Stimulated activated CD8-positive, alpha-beta memory T cell treated with anti-CD3 and anti-CD28 coated beads, Interleukin-4, amount 100 ng/mL, for 48 hours (primary cell): ENCODE data around the gene PLA2G7.
"Not testable (repeated sequence)": the region's sequence is repeated elsewhere in the genome, so short reads cannot be mapped to it uniquely, and the experiment has no call there.

Experiments used
- DNase-seq: peaks from one replicate; pipeline ENCODE4 v3.0.0-alpha.2; 2020

PLA2G7 gene

GRCh38 chr6:46746696-46747095 lies 11.5 kb upstream of the PLA2G7 start, which contains the start of gene ANKRD66:
TSS of gene ANKRD66 (plus strand) at chr6:46746933. CDS start at chr6:46751949, 5,016 bp downstream.
- no peak for DNase-seq

- DNase-seq, result no peak
Observed at GRCh38 chr6:46745973-46746372, 10.8 kb upstream of the PLA2G7 start.

- not testable (repeated sequence) for DNase-seq
Observed at GRCh38 chr6:46744159-46744725, 9.1 kb upstream of the PLA2G7 start.

GRCh38 chr6:46743425-46744158 lies 8.4 kb upstream of the PLA2G7 start:
- no peak for DNase-seq

GRCh38 chr6:46741910-46742309 lies 6.7 kb upstream of the PLA2G7 start:
- DNase-seq, result no peak

- DNase-seq, result no peak
Observed at GRCh38 chr6:46741482-46741881, 6.3 kb upstream of the PLA2G7 start.

- DNase-seq, result no peak
Observed at GRCh38 chr6:46736906-46737305, 1.7 kb upstream of the PLA2G7 start.

- DNase-seq, result no peak
Observed at GRCh38 chr6:46735720-46736031, 501 bp upstream of the PLA2G7 start.

- no peak for DNase-seq
Observed at GRCh38 chr6:46733341-46733801, 1.8 kb downstream of the PLA2G7 start.

GRCh38 chr6:46730921-46731461 lies 4.2 kb downstream of the PLA2G7 start:
- no peak for DNase-seq

- no peak for DNase-seq
Observed at GRCh38 chr6:46729787-46730326, 5.3 kb downstream of the PLA2G7 start.

GRCh38 chr6:46720401-46720800 lies 14.8 kb downstream of the PLA2G7 start:
- no peak for DNase-seq

- no peak for DNase-seq
Observed at GRCh38 chr6:46719099-46719498, 16.1 kb downstream of the PLA2G7 start.

GRCh38 chr6:46715141-46715540 lies 20.0 kb downstream of the PLA2G7 start:
- DNase-seq, result no peak

- DNase-seq, result no peak
Observed at GRCh38 chr6:46711491-46711890, 23.7 kb downstream of the PLA2G7 start.

- no peak for DNase-seq
Observed at GRCh38 chr6:46706464-46706863, 28.7 kb downstream of the PLA2G7 start.

GRCh38 chr6:46704562-46704961 lies 30.6 kb downstream of the PLA2G7 start:
- DNase-seq, result no peak

GRCh38 chr6:46699970-46700369 lies 35.2 kb downstream of the PLA2G7 start:
- no peak for DNase-seq

- DNase-seq, result no peak
Observed at GRCh38 chr6:46690911-46691451, 44.2 kb downstream of the PLA2G7 start.

GRCh38 chr6:46690141-46690755 lies 44.9 kb downstream of the PLA2G7 start:
- no peak for DNase-seq

GRCh38 chr6:46689657-46690056 lies 45.5 kb downstream of the PLA2G7 start:
- DNase-seq, result no peak

- DNase-seq, result no peak
Observed at GRCh38 chr6:46688966-46689335, 46.2 kb downstream of the PLA2G7 start.
